Gastrocnemius medialis (tissue), 4 donors: ENCODE results near the gene PDPN.

Experiments
- POLR2A ChIP-seq, 2 donors: fragments of 450-650 bp; IDR thresholded peaks; one replicate each; pipeline ENCODE4 v1.6.1; 2017; ENCODE audit warnings: antibody characterized with exemption in 2 of 2, mild to moderate bottlenecking in 2 of 2, moderate library complexity in 2 of 2
- TF ChIP-seq, protein P1 (sequence below), 5 experiments: fragments of 450-650 bp in 3 of 5; fragments of 200-600 bp in 2 of 5; sonication (generic) in 2 of 5; IDR thresholded peaks in 4 of 5; conservative IDR thresholded peaks in 1 of 5; 1 replicate in 4 of 5; 2 replicates in 1 of 5; pipeline ENCODE4 v1.5.1; 2016 to 2019; ENCODE audit warnings: antibody characterized with exemption in 5 of 5, mild to moderate bottlenecking in 3 of 5, moderate library complexity in 3 of 5

DNA sequence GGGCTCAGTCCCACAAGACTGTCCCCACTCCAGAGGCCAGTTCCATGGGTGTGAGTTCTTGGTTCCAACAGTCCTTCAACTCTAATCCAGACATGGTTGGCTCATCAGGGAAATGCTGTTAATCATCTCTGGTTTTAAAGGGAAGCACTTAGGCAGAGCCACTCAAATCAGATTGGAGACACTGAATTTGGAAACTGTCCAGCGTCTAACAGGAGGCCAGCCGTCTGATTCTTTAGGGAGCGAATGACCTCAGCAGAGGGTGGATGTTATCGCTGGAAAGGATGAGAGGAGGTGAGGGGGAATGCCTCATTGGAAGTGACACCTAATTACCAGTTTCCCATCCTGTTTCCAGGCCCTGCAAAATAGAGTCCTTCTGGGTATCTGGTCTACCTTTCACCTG is 47.1 kb upstream of the PDPN start:
- TF ChIP-seq, protein P1, sequence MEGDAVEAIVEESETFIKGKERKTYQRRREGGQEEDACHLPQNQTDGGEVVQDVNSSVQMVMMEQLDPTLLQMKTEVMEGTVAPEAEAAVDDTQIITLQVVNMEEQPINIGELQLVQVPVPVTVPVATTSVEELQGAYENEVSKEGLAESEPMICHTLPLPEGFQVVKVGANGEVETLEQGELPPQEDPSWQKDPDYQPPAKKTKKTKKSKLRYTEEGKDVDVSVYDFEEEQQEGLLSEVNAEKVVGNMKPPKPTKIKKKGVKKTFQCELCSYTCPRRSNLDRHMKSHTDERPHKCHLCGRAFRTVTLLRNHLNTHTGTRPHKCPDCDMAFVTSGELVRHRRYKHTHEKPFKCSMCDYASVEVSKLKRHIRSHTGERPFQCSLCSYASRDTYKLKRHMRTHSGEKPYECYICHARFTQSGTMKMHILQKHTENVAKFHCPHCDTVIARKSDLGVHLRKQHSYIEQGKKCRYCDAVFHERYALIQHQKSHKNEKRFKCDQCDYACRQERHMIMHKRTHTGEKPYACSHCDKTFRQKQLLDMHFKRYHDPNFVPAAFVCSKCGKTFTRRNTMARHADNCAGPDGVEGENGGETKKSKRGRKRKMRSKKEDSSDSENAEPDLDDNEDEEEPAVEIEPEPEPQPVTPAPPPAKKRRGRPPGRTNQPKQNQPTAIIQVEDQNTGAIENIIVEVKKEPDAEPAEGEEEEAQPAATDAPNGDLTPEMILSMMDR (IDR thresholded peaks at IDR 0.05 in 4 of 5, conservative IDR thresholded peaks at IDR 0.05 in 1 of 5): no peak
- TF ChIP-seq POLR2A (IDR thresholded peaks at IDR 0.05): no peak
